SK-N-SH (cell line): ENCODE measurements around the gene TCEA2. TPM values are rescaled to one million over a fixed set of nuclear protein-coding genes. Genes with fewer than 3 reads are reported as not detected.

Experiments used
- CTCF ChIA-PET: fragments of 300-600, 350-600 bp; formaldehyde crosslinking; extraction: SDS; loops from one replicate; lab custom pipeline; 2021; lab: Yijun Ruan, JAX
- POLR2A ChIA-PET: fragments of 350-600 bp; sonication (Branson Sonifier 250); formaldehyde crosslinking; extraction: SDS; loops from one replicate; lab custom pipeline; 2020; ENCODE audit warnings: antibody characterized with exemption, inconsistent platforms; lab: Yijun Ruan, JAX
- DNase-seq: peaks from one replicate; pipeline ENCODE4 v3.0.0; 2012
- H2AFZ ChIP-seq: fragments of 200-600 bp; sonication (generic); 2 replicates; pipeline ENCODE4 v1.8.1; 2016; ENCODE audit warnings: antibody characterized with exemption, mild to moderate bottlenecking, low read depth
- H3F3A ChIP-seq: fragments of 200-600 bp; sonication (generic); replicated peaks from 2 replicates; pipeline ENCODE3; 2016; ENCODE audit warnings: antibody characterized with exemption, mild to moderate bottlenecking; ENCODE audit not compliant: insufficient read depth
- H3K27ac ChIP-seq, 2 experiments: fragments of 200-500 bp in 1 of 2; fragments of 200-600 bp in 1 of 2; sonication (Bioruptor generic) in 1 of 2; sonication (generic), shearing (Covaris generic) in 1 of 2; 2 replicates each; pipeline versions ENCODE4 v1.5.1 to v1.6.1; 2014 to 2016; ENCODE audit warnings: low read depth in 2 of 2, inconsistent platforms in 1 of 2, low read length in 1 of 2, mild to moderate bottlenecking in 1 of 2, mixed read lengths in 1 of 2
- H3K27me3 ChIP-seq: fragments of 200-600 bp; sonication (generic), shearing (Covaris generic); 2 replicates; pipeline ENCODE4 v1.6.1; 2016; ENCODE audit warnings: mixed run types; ENCODE audit not compliant: insufficient read depth
- H3K36me3 ChIP-seq, 2 experiments: fragments of 200-500 bp in 1 of 2; fragments of 200-600 bp in 1 of 2; sonication (Bioruptor generic) in 1 of 2; sonication (generic) in 1 of 2; replicated peaks in 1 of 2; 2 replicates each; pipeline versions ENCODE3 to v1.5.1; 2014 to 2016; ENCODE audit warnings: low read length in 1 of 2, mild to moderate bottlenecking in 1 of 2; ENCODE audit not compliant: insufficient read depth in 2 of 2, control insufficient read depth in 1 of 2
- H3K4me1 ChIP-seq, 2 experiments: fragments of 200-500 bp in 1 of 2; fragments of 200-600 bp in 1 of 2; sonication (Bioruptor generic) in 1 of 2; sonication (generic), shearing (Covaris generic) in 1 of 2; 2 replicates each; pipeline versions ENCODE4 v1.5.1 to v1.6.1; 2014 to 2016; ENCODE audit warnings: low read depth in 1 of 2, low read length in 1 of 2, mixed run types in 1 of 2; ENCODE audit not compliant: insufficient read depth in 2 of 2, control insufficient read depth in 1 of 2
- H3K4me2 ChIP-seq: fragments of 200-600 bp; sonication (generic), shearing (Covaris generic); 2 replicates; pipeline ENCODE4 v1.6.1; 2017; ENCODE audit warnings: mixed run types
- H3K4me3 ChIP-seq, 2 experiments: fragments of 200-500 bp in 1 of 2; fragments of 200-600 bp in 1 of 2; sonication (Bioruptor generic) in 1 of 2; sonication (generic), shearing (Covaris generic) in 1 of 2; 2 replicates each; pipeline versions ENCODE4 v1.5.1 to v1.8.1; 2014 to 2016; ENCODE audit warnings: low read depth in 2 of 2, inconsistent platforms in 1 of 2, low read length in 1 of 2, mild to moderate bottlenecking in 1 of 2, mixed read lengths in 1 of 2, moderate library complexity in 1 of 2
- H3K79me2 ChIP-seq: fragments of 200-600 bp; sonication (generic); 2 replicates; pipeline ENCODE4 v1.8.1; 2017; ENCODE audit warnings: mild to moderate bottlenecking; ENCODE audit not compliant: insufficient read depth
- H3K9ac ChIP-seq: fragments of 200-600 bp; sonication (generic); 2 replicates; pipeline ENCODE4 v1.6.1; 2017; ENCODE audit warnings: mixed run types
- H3K9me2 ChIP-seq: fragments of 200-600 bp; sonication (generic); 2 replicates; pipeline ENCODE4 v1.6.1; 2017; ENCODE audit warnings: mixed run types
- H3K9me3 ChIP-seq: fragments of 200-600 bp; sonication (generic); 2 replicates; pipeline ENCODE4 v1.6.1; 2017; ENCODE audit warnings: mixed run types, mild to moderate bottlenecking, moderate library complexity
- H4K20me1 ChIP-seq: fragments of 200-600 bp; sonication (generic); 2 replicates; pipeline ENCODE4 v1.6.1; 2017; ENCODE audit warnings: mild to moderate bottlenecking, mixed run types; ENCODE audit not compliant: insufficient read depth
- CHD2 ChIP-seq: fragments of 150-350 bp; IDR thresholded peaks from 2 replicates; pipeline ENCODE4 v1.6.1; 2018; ENCODE audit warnings: low read length; ENCODE audit not compliant: partially characterized antibody
- CTCF ChIP-seq: fragments of 200-600 bp; sonication (generic); IDR thresholded peaks from 2 replicates; pipeline ENCODE4 v1.6.1; 2017; ENCODE audit warnings: antibody characterized with exemption, mild to moderate bottlenecking, moderate library complexity
- ELF1 ChIP-seq: IDR thresholded peaks from 2 replicates; pipeline ENCODE4 v1.4.0; 2012
- EZH2phosphoT487 ChIP-seq: fragments of 200-600 bp; sonication (generic); IDR thresholded peaks from 2 replicates; pipeline ENCODE4 v1.6.1; 2017; ENCODE audit warnings: low read depth, mixed run types, mild to moderate bottlenecking, antibody characterized with exemption, moderate library complexity, borderline replicate concordance
- FOXM1 ChIP-seq: IDR thresholded peaks from 2 replicates; pipeline ENCODE4 v1.4.0; 2012; ENCODE audit warnings: low read depth, mild to moderate bottlenecking
- GABPA ChIP-seq: IDR thresholded peaks from 2 replicates; pipeline ENCODE4 v1.4.0; 2012; ENCODE audit warnings: low read depth, mild to moderate bottlenecking
- GATA2 ChIP-seq: sonication (generic); formaldehyde crosslinking; IDR thresholded peaks from 2 replicates; pipeline ENCODE4 v1.5.0; 2020; ENCODE audit warnings: mild to moderate bottlenecking, missing genetic modification reagents
- JUND ChIP-seq: IDR thresholded peaks from 2 replicates; pipeline ENCODE4 v1.4.0; 2012
- POLR2AphosphoS5 ChIP-seq: IDR thresholded peaks from 2 replicates; pipeline ENCODE4 v1.6.1; 2012; ENCODE audit warnings: low read depth, low read length
- RAD21 ChIP-seq: IDR thresholded peaks from 2 replicates; pipeline ENCODE4 v1.6.1; 2012; ENCODE audit warnings: mild to moderate bottlenecking, low read length
- RCOR1 ChIP-seq: fragments of 150-350 bp; IDR thresholded peaks from 2 replicates; pipeline ENCODE4 v1.6.1; 2017; ENCODE audit warnings: antibody characterized with exemption, low read length
- RXRA ChIP-seq: IDR thresholded peaks from 2 replicates; pipeline ENCODE4 v1.4.0; 2012; ENCODE audit warnings: low read depth, mild to moderate bottlenecking, borderline replicate concordance
- USF2 ChIP-seq: fragments of 150-350 bp; IDR thresholded peaks from 2 replicates; pipeline ENCODE4 v1.6.1; 2017; ENCODE audit warnings: antibody characterized with exemption, low read length, low read depth, borderline replicate concordance
- YY1 ChIP-seq: IDR thresholded peaks from 2 replicates; pipeline ENCODE4 v1.4.0; 2012; ENCODE audit warnings: low read depth, mild to moderate bottlenecking
- ZBTB33 ChIP-seq: IDR thresholded peaks from 2 replicates; pipeline ENCODE4 v1.4.0; 2012; ENCODE audit warnings: low read depth, borderline replicate concordance
- WGBS: methylation state at CpG from one replicate; pipeline ENCODE4 v1.1.6; 2017; ENCODE audit warnings: low lambda C conversion rate; 5-methylcytosine and 5-hydroxymethylcytosine counted together
- polyA plus RNA-seq, 3 experiments: library from polyadenylated mRNA; depleted of rRNA; stranded (reverse); fragments of >200 nt; gene quantifications; 2 replicates each; pipeline ENCODE4 v1.2.3, GENCODE V29; 2012

TCEA2 gene
- polyA plus RNA-seq, 1 of the 3 experiments (the other 2 are of a cell fraction) = 98.9 TPM

GRCh38 chr20:64021124-64021975 is 41.6 kb upstream of the TCEA2 start:
- TF ChIP-seq CTCF = no peak
- no peak for TF ChIP-seq ZBTB33
- no peak for TF ChIP-seq RAD21
- TF ChIP-seq RXRA = no peak
- TF ChIP-seq POLR2AphosphoS5 = no peak
- no peak for TF ChIP-seq CHD2
- no peak for TF ChIP-seq JUND
- no peak for TF ChIP-seq GATA2 (CRISPR knock-in tag)
- TF ChIP-seq GABPA = no peak
- TF ChIP-seq FOXM1 = no peak
- TF ChIP-seq USF2 = no peak
- TF ChIP-seq EZH2phosphoT487 = no peak
- TF ChIP-seq ELF1 = no peak
- TF ChIP-seq YY1 = no peak
- no peak for TF ChIP-seq RCOR1
- TF ChIP-seq, all 33 proteins: peak for 0

More at GRCh38 chr20:64021124-64021975, 41.6 kb upstream of the TCEA2 start:
- Histone ChIP-seq H3K27ac (no peak overlapping the region), H2AFZ (no peak overlapping the region), H4K20me1 (no peaks in the 10 kb centered on the region), H3K79me2 (no peaks in the 10 kb centered on the region), H3K4me1 (peaks cover 0 to 37% of the 10 kb centered on the region in 2 experiments; a peak in 1 of 4 replicates), H3K27me3 (no peaks in the 10 kb centered on the region), H3K9me3 (no peaks in the 10 kb centered on the region), H3K9ac (no peak overlapping the region), H3K9me2 (no peaks in the 10 kb centered on the region), H3F3A (peaks cover 4% of the 10 kb centered on the region), H3K36me3 (peaks cover 34 to 52% of the 10 kb centered on the region in 2 experiments), H3K4me3 (no peak overlapping the region), H3K4me2 (no peak overlapping the region)
- DNase-seq = no peak
- ChIA-PET POLR2A (no interaction called here), CTCF (interaction anchor here (1.0 kb wide), 1 partner anchor 11 kb away, joined by 3 read pairs; no protein-coding TSS in a partner anchor)
- WGBS = 99% methylated on average over 19 of the region's 36 CpGs
